MM.1S (cell line): Measurements from ENCODE around the gene NDUFB11.

ENCODE experiments used
- EZH2 ChIP-seq: fragments of 300-600 bp; sonication (generic); optimal IDR thresholded peaks from 2 replicates; pipeline ENCODE3; 2017; ENCODE audit warnings: low read depth, mild to moderate bottlenecking, antibody characterized with exemption, low read length, mixed read lengths
- EZH2phosphoT487 ChIP-seq: fragments of 300-600 bp; sonication (generic); IDR thresholded peaks from 2 replicates; pipeline ENCODE4 v1.6.1; 2018; ENCODE audit warnings: antibody characterized with exemption, low read length
- TF ChIP-seq, protein P1 (sequence below): fragments of 300-600 bp; sonication (generic); IDR thresholded peaks from 2 replicates; pipeline ENCODE4 v1.5.1; 2016; ENCODE audit warnings: antibody characterized with exemption, low read length, mixed read lengths

DNA sequence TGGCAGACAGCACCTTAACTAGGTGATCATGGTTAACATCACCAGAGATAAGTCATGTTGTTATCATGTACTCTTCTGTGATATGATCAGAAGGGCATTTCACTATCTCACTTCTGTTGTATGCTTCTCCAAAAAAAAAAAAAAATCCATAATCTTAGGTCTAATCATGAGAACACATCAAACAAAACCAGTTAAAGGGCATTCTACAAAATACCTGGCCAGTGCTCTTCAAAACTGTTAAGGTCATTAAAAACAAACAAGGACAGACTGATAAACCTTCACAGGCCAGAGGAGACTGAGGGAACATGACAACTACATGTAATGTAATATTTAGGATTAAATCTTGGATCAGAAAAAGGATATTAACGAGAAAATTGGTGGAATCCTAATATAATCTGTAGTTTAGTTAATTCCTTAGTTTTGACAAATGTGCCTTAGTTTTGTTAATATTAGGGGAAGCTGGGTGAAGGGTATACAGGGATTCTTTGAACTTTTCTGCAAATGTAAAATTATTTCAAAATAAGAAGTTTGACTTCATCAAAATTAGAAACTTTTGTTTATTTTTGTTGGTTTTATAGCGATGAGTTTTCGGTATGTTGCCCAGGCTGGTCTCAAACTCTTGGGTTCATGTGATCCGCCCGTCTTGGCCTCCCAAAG is 18.6 kb upstream of the NDUFB11 start:
- TF ChIP-seq, protein P1, sequence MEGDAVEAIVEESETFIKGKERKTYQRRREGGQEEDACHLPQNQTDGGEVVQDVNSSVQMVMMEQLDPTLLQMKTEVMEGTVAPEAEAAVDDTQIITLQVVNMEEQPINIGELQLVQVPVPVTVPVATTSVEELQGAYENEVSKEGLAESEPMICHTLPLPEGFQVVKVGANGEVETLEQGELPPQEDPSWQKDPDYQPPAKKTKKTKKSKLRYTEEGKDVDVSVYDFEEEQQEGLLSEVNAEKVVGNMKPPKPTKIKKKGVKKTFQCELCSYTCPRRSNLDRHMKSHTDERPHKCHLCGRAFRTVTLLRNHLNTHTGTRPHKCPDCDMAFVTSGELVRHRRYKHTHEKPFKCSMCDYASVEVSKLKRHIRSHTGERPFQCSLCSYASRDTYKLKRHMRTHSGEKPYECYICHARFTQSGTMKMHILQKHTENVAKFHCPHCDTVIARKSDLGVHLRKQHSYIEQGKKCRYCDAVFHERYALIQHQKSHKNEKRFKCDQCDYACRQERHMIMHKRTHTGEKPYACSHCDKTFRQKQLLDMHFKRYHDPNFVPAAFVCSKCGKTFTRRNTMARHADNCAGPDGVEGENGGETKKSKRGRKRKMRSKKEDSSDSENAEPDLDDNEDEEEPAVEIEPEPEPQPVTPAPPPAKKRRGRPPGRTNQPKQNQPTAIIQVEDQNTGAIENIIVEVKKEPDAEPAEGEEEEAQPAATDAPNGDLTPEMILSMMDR: no peak
- TF ChIP-seq EZH2: no peak
- no peak for TF ChIP-seq EZH2phosphoT487
